Embryonic facial prominence (tissue), 1 donor: Measurements from ENCODE around the gene IGF1R.

Experiments used
- DNase-seq: peaks from one replicate; pipeline ENCODE4 v3.0.0-alpha.2; 2016; ENCODE audit errors: extremely low spot score

The IGF1R gene

GRCh38 chr15:98795980-98796379 lies 147.6 kb downstream of the IGF1R start:
- no peak for DNase-seq

DNA sequence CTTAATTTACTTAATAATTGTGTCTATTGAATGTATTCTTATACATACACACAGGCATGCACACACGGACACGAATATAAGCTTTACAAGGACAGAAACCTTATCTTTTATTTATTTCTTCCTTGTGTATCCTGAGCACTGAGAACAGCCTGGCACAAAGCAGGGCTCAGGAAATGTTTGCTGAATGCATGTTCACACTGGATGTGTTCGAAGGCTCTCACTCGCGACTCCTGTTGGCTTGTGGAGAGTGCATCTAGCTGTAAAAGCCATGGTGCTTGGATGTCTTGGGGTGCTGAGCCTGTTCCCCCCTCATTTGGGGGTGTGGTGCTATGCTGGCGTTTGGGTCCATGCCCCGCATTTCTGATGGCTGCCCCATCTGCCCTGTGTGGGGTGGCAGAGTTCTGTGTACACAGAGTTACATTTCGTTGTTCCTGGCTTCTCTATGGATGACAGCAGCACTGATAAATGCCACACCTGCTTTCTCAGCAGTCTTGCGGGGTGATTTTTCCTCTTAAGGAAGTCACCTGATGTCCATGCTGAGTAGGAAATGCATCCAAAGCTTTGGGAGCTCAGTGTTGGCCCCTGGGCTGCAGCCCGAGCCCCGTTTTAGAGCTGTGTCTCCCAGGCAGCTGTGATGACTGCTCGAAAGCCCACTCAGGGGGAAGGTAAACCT lies 148.5 kb downstream of the IGF1R start:
- no peak for DNase-seq

- DNase-seq: no peak
Observed at GRCh38 chr15:98798375-98798893, 150.1 kb downstream of the IGF1R start.

GRCh38 chr15:98799461-98800390 lies 151.4 kb downstream of the IGF1R start:
- no peak for DNase-seq

GRCh38 chr15:98800437-98801233 lies 152.3 kb downstream of the IGF1R start:
- peak; percentile 80 for DNase-seq

GRCh38 chr15:98801234-98801561 lies 152.9 kb downstream of the IGF1R start:
- DNase-seq: no peak

GRCh38 chr15:98802187-98802586 lies 153.8 kb downstream of the IGF1R start:
- DNase-seq: no peak

- no peak for DNase-seq
Observed at GRCh38 chr15:98803228-98804056, 155.1 kb downstream of the IGF1R start.

DNA sequence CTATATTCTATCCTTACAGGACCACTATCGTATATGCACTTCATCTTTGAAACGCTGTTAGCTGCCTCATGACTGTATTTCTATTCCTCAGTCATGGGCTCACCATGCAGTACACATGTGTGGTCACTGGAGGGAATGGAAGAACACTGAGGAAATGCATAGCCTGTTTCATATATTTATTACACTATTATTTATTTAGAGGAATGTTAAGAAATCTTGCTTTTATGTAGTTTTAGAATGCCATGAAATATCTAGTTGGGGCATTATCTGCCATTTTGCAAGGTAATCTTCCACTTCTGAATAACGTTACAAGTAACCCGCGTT lies 155.7 kb downstream of the IGF1R start:
- no peak for DNase-seq

DNA sequence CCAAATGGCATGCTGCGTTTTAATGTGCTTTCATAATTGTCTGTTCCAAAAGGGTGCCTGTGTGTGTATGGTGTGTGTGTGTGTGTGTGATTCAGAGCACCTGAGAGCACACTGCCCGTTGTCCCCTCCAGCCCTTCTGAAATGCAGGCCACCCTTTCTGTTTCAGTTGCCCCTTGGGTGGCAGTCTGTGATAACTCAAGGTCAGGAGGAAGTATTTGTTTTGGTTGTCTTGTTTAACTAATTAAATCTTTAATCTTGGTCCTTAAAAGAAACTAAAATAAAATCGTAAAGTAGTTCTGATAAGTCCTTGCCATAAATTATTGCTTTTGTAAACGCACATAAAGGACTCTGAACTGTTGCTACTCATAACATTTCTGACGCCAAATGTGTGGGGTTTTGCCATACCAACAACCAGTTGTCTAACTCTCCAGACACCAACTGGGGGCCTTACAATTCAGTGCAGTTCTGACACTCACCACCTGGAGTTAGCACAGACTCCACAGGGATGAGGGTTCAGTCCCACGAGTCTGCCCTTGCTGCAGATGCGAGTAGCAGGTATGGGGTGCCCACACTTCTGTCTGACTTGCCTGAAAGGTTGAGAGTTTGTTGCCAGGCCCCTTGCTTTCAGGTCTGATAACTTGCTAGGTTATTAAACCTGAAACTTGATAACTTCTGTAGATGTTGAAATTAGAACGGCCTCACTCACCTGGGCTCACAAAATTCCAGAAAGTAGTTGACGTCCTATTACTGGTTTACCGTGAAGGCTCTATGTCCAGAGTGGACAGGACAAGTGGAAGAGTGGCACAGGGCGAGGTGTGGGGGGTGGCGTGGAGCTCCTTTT lies 157.3 kb downstream of the IGF1R start:
- DNase-seq: no peak

DNA sequence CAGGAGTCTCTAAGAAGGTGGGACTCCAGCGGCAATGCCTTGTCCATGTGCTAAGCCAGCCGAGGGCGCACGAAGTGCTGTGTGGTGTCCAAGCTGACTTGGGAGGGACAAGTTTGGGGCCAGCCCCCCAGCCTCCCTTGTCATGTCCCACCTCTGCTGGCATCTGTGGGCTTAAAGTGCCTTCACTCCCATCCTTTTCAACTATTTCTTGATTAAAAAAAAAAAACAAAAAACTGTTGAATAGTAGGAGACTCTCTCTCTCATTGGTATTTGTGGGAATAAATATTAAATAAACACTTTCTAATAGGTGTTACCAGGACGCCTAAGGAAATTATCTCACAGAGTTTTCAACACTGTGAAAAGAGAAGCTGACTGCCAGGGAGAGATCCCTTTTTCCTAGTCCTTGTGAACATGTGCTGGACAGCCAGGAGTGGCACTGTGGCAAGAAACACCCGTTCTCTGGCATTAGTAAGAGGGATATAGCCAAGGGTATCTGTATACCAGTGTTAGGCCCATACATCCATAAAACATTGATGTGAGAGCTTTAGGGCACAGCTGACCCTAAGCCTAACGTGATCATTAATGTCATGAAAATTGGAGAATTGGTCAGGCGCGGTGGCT lies 158.0 kb downstream of the IGF1R start:
- DNase-seq: no peak

- DNase-seq: no peak
Observed at GRCh38 chr15:98807262-98807661, 158.9 kb downstream of the IGF1R start.

DNA sequence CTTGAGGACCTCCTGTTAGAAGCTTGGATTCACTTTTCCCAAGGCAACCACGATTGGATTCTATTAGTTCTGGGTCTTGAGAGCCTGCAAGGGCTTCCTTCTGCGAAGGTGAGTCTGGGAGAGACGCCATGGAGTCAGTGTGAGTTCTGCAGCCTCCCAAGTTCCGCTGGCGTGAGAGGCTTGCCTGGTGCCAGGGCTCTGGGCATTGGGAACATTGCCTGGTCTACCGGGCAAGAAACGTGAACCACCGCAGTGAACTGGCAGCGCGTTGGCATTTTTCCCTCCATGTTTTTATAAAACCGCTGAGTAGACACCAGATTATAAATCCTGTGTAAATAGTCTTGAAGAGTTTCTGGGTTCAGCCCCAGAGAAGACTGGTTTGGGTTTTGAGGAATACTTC lies 160.9 kb downstream of the IGF1R start:
- DNase-seq: no peak

DNA sequence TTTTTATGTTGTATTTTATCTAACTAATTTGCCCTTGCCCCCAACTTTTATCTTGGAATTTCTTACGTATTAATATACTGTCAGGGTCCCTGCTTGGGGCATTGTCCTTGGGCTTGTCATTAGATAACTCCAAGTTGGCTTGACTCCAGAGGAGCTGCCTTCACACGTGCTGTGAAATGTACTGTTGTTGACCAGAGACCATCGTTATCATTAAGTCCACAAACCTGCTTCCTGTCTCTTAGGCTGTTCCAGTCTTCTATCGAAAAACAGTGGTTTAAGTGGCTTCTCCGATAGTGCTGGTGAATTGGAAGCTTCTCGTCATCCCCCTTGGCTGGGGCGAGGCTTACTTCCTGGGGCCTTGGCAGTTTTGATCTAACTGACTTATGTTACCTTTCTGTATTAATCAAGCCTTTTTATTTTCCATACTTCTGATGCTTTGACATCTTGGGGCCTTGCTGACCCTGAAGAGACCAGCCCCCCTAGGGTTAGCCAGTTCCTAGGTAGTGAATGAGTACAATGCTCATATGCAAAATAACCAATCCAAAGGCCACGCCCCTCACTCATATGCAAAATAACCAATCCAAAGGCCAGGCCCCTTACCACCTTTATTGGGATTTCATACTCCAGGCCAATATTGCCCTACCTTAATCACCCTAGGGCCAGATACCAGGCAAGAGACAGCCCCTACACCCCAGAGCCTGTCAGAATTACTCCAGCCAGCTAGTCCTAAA lies 164.5 kb downstream of the IGF1R start:
- no peak for DNase-seq

DNA sequence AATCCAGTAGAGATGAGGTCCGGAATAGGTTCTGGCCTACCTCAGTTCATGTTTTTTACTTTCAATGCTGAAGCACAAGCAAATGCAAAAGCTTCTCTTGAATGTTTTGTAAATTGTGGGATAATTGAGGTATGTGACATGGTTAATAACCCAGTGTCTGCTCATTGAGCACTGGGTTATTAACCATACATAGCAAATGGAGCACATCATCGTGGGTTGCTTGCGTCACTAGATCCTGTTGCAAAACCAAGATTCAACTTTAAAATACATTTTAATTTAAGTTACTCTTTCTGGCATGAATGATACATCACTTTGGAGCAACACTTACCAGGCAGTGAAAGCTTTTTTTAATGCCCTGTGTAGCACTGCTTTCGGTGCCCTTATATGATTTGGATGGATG lies 165.6 kb downstream of the IGF1R start:
- DNase-seq: no peak

GRCh38 chr15:98815207-98815606 lies 166.9 kb downstream of the IGF1R start:
- no peak for DNase-seq

GRCh38 chr15:98817745-98818144 lies 169.4 kb downstream of the IGF1R start:
- DNase-seq: no peak

DNA sequence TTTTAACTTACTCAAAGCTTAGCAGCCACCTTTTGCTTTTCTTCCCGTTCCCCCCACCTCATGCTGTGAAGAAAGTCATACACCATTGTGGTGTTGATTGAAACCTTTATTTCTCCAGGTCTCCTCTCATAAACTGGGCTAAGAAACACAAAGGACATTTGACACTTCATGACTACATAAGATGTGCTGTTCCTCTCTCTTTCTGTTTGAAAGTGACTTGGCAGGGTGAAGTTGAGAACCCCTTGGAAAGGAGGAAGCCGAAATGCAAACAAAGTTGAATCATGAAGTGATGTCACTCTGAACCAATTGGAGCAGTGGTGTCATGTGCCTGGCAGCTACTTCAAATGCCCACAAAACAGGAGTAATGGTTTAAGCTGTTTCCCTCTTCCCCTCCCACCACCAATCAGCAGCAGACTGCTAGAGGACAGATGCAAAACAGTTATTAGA lies 174.7 kb downstream of the IGF1R start:
- peak; percentile 48 for DNase-seq

DNA sequence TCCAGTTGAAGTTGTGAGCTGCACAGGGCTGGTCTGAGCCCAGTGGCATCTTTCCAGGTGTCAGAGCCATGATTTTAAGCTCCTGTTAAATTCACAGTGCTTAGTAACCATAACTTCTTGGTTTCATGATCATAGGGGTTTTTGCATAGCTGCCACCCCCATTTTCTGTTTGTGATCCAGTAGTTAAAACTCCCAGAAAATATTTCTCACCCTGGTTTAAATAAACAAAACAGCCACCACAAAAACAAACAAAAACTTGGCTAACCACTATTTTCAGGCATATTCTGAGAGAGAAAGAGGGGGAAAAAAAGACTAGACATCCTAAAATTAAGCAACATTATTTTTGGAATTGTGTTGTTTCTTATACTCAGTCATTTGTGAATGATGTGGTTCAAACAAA lies 175.3 kb downstream of the IGF1R start:
- no peak for DNase-seq
